ENCODE results near the gene BACH2.
A peak's percentile ranks its signal among the peaks of the same experiment; 100 is the strongest.
"Not testable (repeated sequence)": the region's sequence is repeated elsewhere in the genome, so short reads cannot be mapped to it uniquely, and the experiment has no call there.

BACH2 gene

DNA sequence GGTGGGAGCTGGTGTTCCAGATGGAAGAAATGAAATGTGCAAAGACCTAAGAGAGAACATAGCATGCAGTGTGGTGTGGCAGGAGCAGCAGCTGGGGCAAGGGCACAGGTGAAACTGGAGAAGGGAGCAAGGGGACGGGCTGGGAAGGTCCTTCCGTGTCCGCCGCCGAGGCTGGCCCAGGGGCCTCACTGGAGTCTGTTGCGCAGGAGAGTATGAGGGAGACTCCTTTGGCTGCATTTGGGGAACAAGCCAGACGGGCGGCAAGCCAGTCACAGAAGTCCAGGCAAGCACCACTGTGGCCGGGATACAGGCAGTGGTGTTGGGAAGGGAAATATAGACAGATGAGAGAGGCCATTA is 324.6 kb downstream of the BACH2 start:
- DNase-seq (ENCODE audit: low spot score), result no peak

DNA sequence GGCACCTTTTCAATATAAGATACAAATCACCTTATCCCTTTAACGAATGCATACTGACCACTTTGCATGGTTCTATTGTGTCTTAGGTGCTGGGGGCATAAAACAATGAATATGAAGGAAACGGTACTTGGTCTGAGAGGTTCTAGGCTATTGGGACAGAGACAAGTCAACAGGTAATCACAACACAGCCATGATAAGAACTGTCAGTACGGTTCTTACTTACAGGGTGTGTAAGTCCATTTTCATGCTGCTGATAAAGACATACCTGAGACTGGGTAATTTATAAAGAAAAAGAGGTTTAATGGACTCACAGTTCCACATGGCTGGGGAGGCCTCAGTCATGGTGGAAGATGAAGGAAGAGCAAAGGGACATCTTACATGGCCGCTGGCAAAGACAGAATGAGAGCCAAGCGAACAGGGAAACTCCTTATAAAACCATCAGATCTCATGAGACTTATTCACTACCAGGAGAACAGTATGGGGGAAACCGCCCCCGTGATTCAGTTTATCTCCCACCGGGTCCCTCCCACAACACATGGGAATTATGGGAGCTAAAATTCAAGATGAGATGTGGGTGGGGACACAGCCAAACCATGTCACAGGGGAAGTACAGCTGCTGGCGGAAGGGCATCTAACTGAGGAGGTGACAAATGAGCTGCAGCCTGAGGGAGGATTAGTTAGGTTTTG is 325.2 kb downstream of the BACH2 start:
- DNase-seq (ENCODE audit: low spot score), result not testable (repeated sequence)

- peak; percentile 67 for DNase-seq (ENCODE audit: low spot score)
Observed at GRCh38 chr6:89970609-89971337, 325.9 kb downstream of the BACH2 start.

DNA sequence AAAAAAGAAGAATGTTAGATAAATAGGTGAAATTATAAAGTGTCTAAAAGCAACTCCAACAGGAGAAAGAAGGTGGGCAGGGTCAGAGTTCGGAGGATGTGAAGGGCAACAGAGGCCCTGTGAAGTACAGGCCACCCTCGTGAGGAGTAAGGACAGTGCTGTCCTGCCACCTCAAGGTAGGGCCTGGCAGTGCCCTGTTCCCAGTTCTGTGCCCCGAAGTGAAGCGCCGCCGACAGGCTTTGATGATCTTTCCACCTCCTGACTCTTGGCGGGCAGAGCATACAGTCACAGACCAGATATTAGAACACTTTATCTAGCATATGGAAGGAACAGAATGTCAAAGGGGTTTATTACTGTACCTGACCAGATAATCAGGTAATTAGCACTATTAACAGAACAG is 326.6 kb downstream of the BACH2 start:
- no peak for DNase-seq (ENCODE audit: low spot score)

GRCh38 chr6:89966913-89967312 is 329.7 kb downstream of the BACH2 start:
- no peak for DNase-seq (ENCODE audit: low spot score)

GRCh38 chr6:89966228-89966544 is 330.5 kb downstream of the BACH2 start:
- no peak for DNase-seq (ENCODE audit: low spot score)

GRCh38 chr6:89965441-89966227 is 331.0 kb downstream of the BACH2 start:
- no peak for DNase-seq (ENCODE audit: low spot score)

DNA sequence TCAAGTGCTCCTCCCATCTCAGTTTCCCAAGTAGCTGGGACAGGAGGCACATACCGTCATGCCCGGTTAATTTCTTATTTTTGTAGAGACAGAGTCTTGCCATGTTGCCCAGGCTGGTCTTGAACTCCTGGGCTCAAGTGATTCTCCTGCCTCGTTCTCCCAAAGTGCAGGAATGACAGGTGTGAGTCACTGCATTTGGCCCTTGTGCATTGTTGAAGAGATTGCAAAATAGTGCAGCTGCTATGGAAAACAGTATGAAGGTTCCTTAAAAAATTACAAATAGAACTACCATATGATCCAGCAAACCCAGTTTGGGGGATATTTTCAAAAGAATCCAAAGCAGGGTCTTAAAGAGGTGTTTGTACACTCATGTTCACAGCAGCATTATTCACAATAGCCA is 333.3 kb downstream of the BACH2 start:
- DNase-seq (ENCODE audit: low spot score), result no peak

GRCh38 chr6:89961481-89961880 is 335.2 kb downstream of the BACH2 start:
- no peak for DNase-seq (ENCODE audit: low spot score)

GRCh38 chr6:89959883-89960282 is 336.8 kb downstream of the BACH2 start:
- no peak for DNase-seq (ENCODE audit: low spot score)

- DNase-seq (ENCODE audit: low spot score), result no peak
Observed at GRCh38 chr6:89956182-89956581, 340.5 kb downstream of the BACH2 start.

- no peak for DNase-seq (ENCODE audit: low spot score)
Observed at GRCh38 chr6:89955364-89955763, 341.3 kb downstream of the BACH2 start.

DNA sequence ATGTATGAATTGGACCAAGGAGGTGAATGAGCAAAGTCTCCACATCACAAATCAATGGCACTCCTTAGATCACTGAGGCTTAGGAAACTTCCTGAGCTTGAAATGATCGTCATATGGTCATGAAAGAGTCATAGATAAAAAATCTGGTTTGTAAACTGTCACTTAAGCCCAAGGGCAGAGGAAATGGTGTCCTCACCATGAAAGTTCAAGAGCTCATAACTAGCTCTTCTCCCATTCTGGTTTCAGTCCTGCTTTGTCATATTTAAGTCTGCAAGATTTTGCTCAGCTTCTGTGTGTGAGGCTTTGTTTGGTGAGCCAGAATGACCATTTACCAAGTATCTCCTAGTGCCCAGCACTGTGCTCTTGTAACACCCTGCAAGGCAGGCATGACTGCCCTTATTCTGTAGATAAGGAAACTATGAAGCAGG is 341.9 kb downstream of the BACH2 start:
- DNase-seq (ENCODE audit: low spot score), result no peak

- DNase-seq (ENCODE audit: low spot score), result no peak
Observed at GRCh38 chr6:89952686-89953085, 344.0 kb downstream of the BACH2 start.

DNA sequence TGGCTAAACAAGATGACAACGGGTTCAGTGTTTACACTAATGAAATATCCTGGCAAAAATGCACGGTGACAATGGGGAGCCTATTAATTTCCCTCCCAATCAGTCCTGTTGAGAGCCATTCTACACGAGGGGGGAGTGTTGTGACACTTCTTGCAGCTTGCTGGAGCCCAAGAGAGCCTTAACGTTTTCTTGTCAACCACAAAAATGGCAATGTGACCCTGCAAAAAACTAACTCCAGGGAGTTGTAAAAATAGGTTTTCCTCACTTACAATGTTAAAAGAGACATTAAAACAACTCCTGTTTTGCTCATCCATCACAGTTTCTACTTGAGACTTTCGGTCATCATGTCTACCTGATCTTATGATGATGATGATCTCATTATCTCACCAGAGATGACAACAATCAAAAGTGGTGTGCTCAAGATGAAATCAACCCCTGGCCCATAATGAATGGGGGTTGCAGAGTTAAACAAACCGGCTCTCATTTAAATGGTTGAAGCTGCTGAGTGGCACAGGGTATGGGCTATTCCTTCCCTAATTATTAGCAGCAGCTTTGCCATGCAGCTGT is 344.5 kb downstream of the BACH2 start:
- DNase-seq (ENCODE audit: low spot score), result no peak

- DNase-seq (ENCODE audit: low spot score), result peak; percentile 16
Observed at GRCh38 chr6:89951574-89952104, 345.0 kb downstream of the BACH2 start.

DNA sequence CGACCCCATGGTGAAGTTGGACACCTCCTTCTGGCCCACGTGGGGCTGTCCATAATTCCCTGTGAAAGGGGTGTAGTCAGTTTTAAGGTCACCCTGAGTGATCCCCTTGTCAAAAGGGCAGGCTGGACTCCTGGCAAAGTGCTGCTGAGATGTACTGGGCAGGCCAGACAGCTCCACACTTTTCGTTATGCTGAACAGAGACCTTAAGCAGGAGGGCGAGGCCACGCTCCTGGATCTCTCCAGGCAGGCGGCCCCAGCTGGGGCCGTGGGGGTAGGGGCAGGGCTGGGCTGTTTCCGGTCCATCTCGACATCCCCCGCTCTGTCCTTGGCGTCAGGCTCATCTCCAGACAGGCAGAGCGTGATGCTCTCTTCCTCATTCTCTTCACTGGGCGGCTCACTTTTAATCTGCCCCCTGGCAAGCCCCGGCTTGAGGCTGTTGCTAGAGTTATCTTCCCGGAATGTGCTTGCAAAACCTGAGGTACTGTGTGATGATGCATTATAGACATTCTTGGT is 345.7 kb downstream of the BACH2 start:
- DNase-seq (ENCODE audit: low spot score), result no peak

DNA sequence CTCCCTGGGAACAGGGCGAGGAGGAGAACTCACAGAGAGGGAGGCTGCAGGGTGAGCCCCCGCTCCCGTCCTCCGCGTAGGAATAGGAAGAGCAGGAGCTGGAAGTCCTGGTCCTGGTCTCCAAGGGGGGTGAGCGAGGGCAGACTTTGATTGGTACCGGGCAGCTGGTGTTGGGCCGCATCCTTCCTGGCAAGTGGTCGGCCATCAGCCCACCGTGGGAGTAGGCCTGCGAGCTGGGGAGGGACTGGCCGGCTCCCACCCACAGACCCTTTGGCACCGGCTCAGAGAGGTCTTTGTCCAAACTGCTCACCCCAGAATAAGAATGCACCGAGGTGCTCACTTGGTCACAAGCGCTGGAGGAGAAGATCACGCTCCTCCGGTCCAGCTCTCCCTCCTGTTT is 346.2 kb downstream of the BACH2 start:
- DNase-seq (ENCODE audit: low spot score), result no peak

DNA sequence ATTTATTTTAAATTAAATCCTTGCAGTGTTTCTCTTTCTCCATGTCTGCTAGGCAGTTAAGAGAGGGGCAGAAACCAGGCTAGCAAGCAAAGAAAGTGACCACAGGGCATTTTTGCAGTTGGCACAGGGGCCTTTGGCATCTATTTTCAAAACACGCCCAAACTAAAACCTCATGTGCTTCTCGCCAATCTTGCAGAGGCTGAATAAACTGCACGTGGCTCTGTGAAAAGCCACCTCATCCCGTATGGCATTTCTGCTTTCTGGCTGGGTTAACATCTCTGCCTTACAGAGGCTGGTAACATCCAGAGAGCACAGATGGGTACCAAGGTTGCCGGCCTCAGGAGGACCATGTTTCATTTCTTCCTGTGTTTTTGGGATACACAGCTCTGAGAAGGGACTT is 347.8 kb downstream of the BACH2 start:
- DNase-seq (ENCODE audit: low spot score), result no peak

- DNase-seq (ENCODE audit: low spot score), result peak; percentile 15
Observed at GRCh38 chr6:89944826-89945407, 351.7 kb downstream of the BACH2 start.

DNA sequence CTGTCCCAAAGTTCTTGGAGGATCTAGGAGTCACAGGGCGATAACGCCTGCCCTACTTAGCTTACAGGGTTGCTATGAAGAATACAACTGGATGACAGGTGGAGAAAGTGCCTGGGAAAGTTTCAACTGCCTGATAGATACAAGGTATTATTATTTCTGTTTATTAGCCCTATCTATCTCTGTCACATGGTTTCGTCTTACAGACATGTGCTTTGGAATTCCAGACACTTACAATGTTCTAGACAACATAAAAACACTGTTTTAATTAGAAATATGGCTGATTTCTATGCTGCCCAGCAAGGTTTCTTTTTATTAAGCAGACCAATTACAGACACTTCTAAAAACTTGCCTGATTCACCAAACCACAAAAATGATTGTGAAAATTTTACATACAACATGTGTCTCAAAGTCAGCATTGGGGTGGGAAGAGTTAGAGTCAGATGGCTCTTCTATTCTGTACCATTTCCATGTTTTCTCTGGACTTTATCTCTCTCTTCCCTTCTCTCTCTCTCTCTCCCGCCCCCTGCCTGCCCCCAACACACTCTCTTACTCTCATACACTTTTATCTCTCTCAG is 352.4 kb downstream of the BACH2 start:
- no peak for DNase-seq (ENCODE audit: low spot score)

Data from SK-N-DZ (cell line).